DMS 273 treated with DMSO at 0.1 percent for 48 hours (cell line): ENCODE measurements around the gene FOXE3.
A peak's percentile ranks its signal among the peaks of the same experiment; 100 is the strongest.

Experiments used
- DNase-seq: peaks from one replicate; lab custom pipeline; 2025; lab: John Stamatoyannopoulos, UW

FOXE3 gene

DNA sequence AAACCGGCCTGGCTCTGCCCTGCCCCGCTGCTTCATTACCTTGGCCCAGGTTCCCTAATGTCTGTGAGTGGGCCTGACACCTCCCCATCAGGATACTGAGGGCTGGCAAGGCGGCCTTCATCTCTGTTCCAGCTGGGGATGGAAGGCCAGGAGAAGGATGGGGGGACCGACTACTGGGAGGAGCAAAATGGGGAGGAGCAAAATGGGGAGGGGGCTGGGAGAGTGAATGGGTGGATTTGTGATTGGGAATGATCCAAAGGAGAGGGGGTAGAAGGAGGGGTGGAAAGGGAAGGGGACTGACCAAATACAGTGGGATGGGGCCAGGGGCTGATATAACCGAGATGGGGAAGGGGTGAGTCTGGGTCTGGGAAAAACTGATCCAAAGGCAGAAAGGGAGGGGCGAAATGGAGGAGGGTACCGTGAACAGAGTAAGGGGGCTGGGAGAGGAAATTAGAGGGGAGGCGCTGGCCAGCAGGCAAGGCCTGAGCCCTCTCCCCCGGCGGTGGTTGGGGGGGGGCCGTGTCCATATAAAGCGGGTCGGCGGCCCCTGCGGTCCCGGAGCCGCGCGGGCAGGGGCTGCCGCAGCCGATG lies at the start of gene FOXE3:
Gene FOXE3 (plus strand): TSS at position 558 of the 591 bp plus-strand sequence. CDS start 31 bp downstream, at position 589.
- no peak for DNase-seq

DNA sequence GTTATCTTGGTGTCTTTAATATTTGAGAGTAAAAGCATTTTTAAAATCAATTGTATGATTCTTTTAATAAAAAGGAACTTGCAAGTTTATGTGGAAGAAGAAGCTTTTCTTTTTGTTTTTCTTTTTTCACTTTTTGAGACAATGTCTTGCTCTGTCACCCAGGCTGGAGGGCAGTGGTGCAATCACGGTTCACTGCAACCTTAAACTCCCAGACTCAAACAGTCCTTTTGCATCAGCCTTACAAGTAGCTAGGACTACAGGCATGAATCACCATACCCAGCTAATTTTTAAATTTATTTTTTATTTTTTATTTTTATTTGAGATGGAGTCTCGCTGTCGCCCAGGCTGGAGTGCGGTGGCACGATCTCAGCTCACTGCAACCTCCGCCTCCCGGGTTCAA lies 48.4 kb upstream of the FOXE3 start:
- DNase-seq, result no peak

DNA sequence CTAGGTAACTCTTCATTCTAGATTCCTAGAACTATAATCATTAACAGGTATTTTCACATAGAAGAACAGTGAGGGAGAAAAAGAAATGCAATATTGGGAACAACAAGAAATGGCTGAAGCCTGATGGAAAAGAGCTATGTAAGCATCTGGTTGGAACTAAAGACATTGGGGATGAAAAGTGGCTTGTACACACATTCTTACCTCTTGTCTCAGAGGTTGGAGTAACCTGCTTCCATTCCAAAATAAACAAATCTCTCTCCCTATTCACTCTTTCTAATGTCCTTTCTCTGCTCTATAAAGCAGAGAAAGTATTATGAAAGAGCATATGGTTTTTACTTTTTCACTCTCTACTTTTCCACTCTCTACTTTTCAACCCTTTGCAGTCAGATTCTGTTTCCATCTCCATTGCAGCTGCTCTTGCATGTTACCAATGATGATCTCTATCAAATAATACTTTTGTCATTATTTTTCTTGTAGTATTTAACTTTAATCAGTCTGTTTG lies 45.0 kb upstream of the FOXE3 start:
- no peak for DNase-seq

- DNase-seq, result no peak
These were observed 41.6 kb upstream of the FOXE3 start for GRCh38 chr1:47374501-47374900.

DNA sequence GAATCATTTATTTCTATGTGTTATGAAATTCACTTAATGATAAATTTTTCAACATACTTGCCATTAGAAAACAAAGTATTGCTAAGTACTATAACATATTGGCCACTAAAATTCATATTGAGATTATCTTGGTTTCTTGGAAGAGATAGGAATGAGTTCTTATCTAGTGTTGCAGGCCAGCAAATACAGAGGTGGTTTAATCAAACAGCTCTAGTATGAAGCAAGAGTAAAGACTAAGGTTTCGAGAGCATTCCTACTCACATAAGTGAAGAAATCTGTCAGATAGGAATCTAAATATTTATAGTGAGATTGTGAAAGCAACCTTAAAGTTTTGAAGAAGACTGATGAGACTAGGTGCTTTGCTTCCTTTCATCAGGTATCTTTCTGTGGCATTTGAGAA lies 37.9 kb upstream of the FOXE3 start:
- DNase-seq, result no peak

- no peak for DNase-seq
These were observed 35.4 kb upstream of the FOXE3 start for GRCh38 chr1:47380699-47381098.

DNA sequence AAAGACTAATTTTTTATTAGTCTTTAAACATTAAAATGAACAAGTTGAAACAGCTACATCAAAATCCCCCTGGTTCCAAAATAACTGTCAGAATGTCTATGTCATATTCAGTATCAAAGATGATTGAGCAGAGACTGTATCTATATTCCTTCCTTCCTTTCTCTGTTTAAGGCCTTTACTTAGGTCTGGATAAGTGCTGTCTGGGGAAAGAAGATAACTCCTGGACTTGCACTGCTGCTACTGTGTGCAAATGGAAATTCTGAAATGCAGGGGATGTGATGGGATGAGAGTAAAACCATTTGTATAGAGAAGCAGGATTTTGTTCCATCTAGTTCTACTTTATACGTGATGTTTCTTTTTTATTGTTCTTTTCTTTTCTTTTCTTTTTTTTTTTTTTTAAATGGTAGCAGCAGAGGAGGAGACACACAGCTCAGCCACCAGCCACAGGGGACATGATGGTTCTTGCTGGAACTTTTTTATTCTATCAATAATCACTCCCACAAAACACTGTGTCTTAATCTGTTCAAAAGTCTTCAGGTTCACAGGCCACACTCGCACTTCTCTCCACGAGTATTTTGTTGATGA lies 33.6 kb upstream of the FOXE3 start:
- no peak for DNase-seq

GRCh38 chr1:47384083-47384482 lies 32.0 kb upstream of the FOXE3 start:
- no peak for DNase-seq

- DNase-seq, result no peak
These were observed 31.1 kb upstream of the FOXE3 start for GRCh38 chr1:47385020-47385419.

DNA sequence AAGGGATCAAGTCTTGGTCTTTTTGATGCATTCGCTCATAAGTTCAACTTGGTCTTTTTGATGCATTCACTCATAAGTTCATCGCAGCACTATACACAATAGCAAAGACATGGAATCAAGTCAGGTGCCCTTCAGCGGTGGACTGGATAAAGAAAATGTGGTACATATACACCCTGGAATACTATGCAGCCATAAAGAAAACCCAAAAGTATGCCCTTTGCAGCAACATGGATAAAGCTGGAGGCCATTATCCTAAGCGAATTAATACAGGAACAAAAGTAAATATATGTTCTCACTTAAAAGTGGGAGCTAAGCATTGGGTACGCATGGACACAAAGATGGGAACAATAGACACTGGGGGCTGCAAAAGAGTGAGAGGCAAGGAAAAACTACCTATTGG lies 29.8 kb upstream of the FOXE3 start:
- no peak for DNase-seq

DNA sequence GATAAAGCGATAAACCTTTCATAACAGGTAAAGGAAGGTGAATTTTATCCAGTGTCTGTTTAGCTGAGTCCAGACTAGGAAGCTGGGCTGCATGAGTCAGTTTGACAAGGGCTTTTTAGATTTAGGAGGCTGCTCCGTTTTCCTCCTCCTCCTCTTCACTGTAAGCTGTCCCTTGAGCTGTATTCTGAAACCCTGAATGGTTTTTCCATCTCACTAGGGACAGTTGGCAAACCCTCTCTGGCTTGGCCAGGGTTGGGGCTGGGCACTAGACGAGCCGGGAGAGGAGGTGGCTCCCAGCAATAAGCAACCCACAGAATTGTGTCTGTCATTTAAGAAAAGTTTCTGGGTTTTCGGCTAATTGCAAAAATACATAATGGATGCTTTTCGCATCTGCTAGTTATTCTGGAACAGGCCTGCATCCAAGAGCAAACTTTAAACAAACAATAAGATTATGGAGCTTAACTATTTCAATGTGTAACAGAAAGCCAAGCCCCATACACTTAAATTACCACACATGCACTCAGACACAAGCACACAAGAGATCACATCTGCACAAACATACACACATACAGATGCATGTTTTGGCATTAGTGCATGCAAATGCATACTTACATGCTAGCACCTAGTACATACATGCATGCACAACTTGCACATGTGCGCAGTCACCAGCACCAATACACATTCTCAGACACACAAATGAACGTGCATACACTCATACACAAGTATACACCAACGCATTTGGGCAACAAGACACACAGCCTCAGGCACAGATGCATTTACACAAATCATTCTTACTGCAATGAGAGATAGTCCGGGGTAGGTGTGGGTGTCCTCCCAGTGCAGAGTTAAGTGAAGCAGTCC lies 27.8 kb upstream of the FOXE3 start:
- DNase-seq, result no peak

GRCh38 chr1:47388891-47389238 lies 27.2 kb upstream of the FOXE3 start:
- peak; percentile 15 for DNase-seq

DNA sequence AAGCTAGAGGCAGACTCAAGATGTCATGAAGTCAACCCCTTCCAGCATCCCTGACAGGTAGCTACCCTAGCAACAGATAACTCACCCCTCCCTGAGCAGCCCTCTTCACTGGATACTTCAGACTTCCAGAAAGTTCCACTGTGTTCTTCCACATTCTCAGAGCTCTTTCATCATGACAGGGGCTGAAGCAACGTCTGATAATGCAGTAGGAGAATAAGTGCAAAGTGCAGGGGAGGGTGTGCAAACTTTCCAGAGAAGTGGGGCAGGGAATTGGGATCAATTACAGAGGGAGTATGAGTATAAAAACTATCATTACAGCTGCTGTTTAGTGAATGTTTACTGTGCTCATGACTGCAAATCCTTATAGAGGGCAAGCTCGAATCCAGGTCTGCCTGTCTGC lies 26.4 kb upstream of the FOXE3 start:
- DNase-seq, result no peak

DNA sequence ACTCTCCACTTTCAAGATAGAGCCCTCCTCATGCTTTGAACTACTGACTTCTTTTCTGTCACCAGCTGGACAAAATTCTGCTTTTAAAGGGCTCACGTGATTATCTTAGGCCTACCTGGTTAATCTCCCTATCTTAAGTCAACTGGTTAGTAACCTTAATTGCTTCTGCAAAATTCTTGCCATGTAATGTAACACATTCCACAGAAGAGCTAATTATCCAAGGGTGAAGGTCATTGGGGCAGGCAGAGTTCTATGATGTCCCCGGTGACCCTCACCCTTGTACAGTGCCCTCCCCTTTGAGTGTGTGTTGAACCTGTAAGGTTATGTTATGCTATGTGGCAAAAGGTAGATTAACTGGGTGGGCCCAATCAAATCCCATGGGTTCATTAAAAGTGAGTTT lies 25.2 kb upstream of the FOXE3 start:
- no peak for DNase-seq

DNA sequence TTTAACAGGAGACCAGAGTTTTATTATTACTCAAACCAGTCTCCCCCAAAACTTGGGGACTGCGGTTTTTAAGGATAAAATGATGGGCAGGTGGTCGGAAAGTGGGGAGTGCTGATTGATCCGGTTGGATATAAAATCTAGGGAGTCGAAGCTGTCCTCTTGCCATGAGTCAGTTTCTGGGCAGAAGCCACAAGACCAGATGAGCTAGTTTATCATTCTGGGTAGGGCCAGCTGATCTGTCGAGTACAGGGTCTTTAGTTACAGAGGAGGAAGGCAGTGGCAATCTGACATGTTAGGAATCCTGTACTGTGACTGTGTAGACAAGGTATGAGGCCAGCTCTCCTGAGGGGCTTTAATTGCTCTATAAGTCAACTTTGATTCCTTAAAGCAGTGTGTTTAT lies 22.9 kb upstream of the FOXE3 start:
- DNase-seq, result no peak

GRCh38 chr1:47395433-47395832 lies 20.7 kb upstream of the FOXE3 start:
- DNase-seq, result no peak

DNA sequence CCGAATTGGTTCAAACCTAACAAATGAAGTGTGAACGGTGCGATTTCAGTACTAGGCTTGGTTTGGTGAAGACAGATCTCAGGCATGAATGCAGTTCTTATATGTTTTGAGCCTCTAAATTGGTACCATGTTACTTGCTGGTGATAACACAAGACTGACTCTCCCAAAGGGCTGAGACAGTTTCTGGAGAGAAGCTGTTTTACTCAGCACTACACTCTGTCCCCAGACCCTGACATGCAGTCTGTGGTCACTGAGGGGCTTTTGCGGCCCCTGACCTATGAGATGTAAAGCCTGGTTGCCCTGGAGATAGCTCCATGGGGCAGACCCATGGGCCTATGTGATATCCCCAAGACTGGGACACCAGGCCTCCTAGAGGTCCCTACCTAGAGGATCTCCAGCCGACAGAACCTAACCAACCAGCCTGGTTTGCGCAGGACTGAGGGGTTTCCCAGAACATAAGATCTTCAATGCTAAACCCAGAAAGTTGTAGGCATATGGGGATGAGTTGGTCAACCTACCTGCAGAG lies 19.4 kb upstream of the FOXE3 start:
- no peak for DNase-seq

DNA sequence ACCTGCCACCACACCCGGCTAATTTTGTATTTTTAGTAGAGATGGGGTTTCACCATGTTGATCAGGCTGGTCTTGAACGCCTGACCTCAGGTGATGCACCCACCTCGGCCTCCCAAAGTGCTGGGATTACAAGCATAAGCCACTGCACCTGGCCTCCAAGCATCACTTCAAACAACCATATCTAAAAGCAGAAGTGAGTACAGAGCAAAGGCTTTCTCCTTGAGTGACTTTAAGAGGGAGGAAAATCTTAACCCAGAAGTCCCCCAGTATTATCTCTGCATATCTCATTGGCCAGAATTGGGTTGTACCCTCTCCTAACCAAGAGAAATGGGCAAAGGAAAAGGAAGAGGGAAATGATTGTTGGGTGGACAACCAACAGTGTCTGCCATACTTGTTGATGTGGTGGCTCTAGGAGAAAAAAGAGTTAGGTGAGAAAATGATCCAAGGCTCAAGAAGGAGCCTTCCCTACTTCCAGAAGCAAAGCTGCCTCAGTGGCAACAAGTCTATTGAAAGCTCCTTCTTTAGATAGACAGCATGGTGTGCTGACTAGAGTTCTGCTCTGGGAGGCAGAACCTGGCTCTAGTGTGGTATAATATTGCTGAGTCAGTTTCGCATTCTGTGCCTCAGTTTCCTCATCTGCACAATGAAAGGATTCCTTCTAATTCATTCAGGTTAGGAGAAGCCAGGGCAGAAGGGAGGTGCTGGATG lies 16.8 kb upstream of the FOXE3 start:
- DNase-seq, result no peak

DNA sequence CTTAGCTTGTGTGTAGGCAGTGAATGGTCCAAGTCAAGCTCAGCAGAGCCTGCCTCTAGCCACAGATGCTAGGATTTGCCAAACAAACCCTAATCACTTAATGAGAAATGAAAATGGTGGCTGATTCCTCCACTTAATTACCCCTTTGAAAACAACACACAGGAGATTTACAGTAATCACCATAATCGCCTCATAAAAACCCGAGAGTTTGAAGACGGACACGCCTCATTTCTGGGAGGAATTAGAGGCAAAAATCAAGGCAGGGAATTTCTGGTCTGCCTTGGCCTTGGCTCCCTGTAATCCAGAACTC lies 16.3 kb upstream of the FOXE3 start:
- DNase-seq, result no peak

DNA sequence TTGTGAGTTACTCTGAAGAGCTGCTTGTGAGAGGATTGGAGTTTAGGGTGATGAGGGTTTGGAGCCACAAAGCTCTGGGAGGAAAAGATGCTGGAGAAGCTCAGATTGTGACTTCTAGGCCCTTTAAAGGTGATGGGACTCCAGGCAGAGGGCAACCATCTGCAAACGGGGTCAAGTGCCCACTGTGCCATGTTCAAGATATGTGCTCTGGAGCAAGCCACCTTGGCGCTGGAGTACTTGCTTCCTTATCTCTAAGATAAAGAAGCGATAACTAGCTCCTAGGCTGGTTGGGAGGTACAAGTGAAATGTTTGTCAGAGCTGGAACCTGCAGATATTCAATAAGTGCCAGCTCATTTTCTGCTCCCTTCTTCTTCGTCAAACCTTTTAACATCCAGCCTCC lies 14.3 kb upstream of the FOXE3 start:
- no peak for DNase-seq

GRCh38 chr1:47402591-47402990 lies 13.5 kb upstream of the FOXE3 start:
- no peak for DNase-seq

DNA sequence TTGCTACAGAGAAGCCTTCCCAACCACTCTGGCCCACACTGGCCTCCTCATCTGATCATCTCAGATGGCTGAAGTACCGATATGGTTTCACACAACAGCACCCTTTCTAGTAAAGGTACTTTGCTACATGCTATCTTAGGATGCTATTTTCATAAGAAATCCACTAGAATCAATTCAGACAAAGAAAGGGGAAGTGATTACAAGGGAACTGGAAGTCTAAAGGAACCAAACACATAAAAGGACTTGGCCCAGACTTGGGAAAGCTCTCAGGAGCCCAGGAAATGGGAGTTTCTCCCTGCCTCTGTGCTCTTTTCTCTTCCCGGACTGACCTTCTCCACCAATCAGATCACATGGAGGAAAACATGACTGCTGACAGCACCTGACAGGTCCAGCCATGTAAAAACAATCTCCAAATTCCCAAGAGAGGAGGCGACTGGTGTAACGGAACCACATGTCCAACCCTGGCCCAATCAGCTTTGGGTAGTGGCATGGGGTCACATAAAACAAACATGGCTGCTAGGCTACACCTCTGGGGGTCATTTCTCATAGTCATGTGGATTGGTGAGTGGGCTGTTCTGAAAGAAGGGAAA lies 12.7 kb upstream of the FOXE3 start:
- no peak for DNase-seq
